ENCODE measurements around the gene TOX3. TPM values are rescaled to one million over a fixed set of nuclear protein-coding genes. Genes with fewer than 3 reads are reported as not detected.
A peak's percentile ranks its signal among the peaks of the same experiment; 100 is the strongest.

TOX3 gene
- not detected for total RNA-seq

- Mint-ChIP-seq H3K4me1 (ENCODE audit: low read depth) (peaks cover 3% of the 10 kb centered on the region), H3K27me3 (ENCODE audit: low read depth) (peaks cover 43% of the 10 kb centered on the region), H3K36me3 (ENCODE audit: low read depth) (peaks cover 4% of the 10 kb centered on the region), H3K27ac (no peak within 1 kb of the TSS), H3K4me3 (peak within 1 kb of the TSS; percentile 5), H3K9me3 (ENCODE audit: insufficient read depth) (no peaks in the 10 kb centered on the region)
- DNase-seq, result no peak
- ChIA-PET POLR2A (no interaction called here), CTCF (no interaction called here)
- ATAC-seq, result no peak
Observed at GRCh38 chr16:52547004-52547833, at the start of gene TOX3. Gene TOX3, minus strand, starts transcription at chr16:52547143. Its CDS starts 420 bp downstream, at chr16:52546723.

GRCh38 chr16:52592778-52593177, 45.8 kb upstream of the TOX3 start:
- no peaks in the 10 kb centered on the region for H3K36me3 Mint-ChIP-seq (ENCODE audit: low read depth)
- H3K27me3 Mint-ChIP-seq (ENCODE audit: low read depth), result no peaks in the 10 kb centered on the region
- no peak overlapping the region for H3K27ac Mint-ChIP-seq
- H3K4me3 Mint-ChIP-seq, result no peak overlapping the region
- H3K9me3 Mint-ChIP-seq (ENCODE audit: insufficient read depth), result no peaks in the 10 kb centered on the region
- ChIA-PET CTCF (no interaction called here), POLR2A (no interaction called here)
- no peaks in the 10 kb centered on the region for H3K4me1 Mint-ChIP-seq (ENCODE audit: low read depth)
- DNase-seq, result no peak
- ATAC-seq, result no peak

- no peak for DNase-seq
- no peaks in the 10 kb centered on the region for H3K4me1 Mint-ChIP-seq (ENCODE audit: low read depth)
- no peaks in the 10 kb centered on the region for H3K27me3 Mint-ChIP-seq (ENCODE audit: low read depth)
- ChIA-PET POLR2A (no interaction called here), CTCF (no interaction called here)
- H3K27ac Mint-ChIP-seq, result no peak overlapping the region
- no peaks in the 10 kb centered on the region for H3K36me3 Mint-ChIP-seq (ENCODE audit: low read depth)
- H3K9me3 Mint-ChIP-seq (ENCODE audit: insufficient read depth), result no peaks in the 10 kb centered on the region
- no peak overlapping the region for H3K4me3 Mint-ChIP-seq
- no peak for ATAC-seq
Observed at GRCh38 chr16:52591934-52592592, 45.1 kb upstream of the TOX3 start.

GRCh38 chr16:52591471-52591870, 44.5 kb upstream of the TOX3 start:
- Mint-ChIP-seq H3K27ac (no peak overlapping the region), H3K9me3 (ENCODE audit: insufficient read depth) (no peaks in the 10 kb centered on the region), H3K4me1 (ENCODE audit: low read depth) (no peaks in the 10 kb centered on the region), H3K36me3 (ENCODE audit: low read depth) (no peaks in the 10 kb centered on the region), H3K4me3 (no peak overlapping the region), H3K27me3 (ENCODE audit: low read depth) (no peaks in the 10 kb centered on the region)
- ChIA-PET CTCF (no interaction called here), POLR2A (no interaction called here)
- ATAC-seq (no peak), DNase-seq (no peak)

GRCh38 chr16:52586159-52586558, 39.2 kb upstream of the TOX3 start:
- Mint-ChIP-seq H3K27ac (no peak overlapping the region), H3K4me3 (no peak overlapping the region), H3K27me3 (ENCODE audit: low read depth) (no peaks in the 10 kb centered on the region), H3K4me1 (ENCODE audit: low read depth) (no peaks in the 10 kb centered on the region), H3K9me3 (ENCODE audit: insufficient read depth) (no peaks in the 10 kb centered on the region), H3K36me3 (ENCODE audit: low read depth) (no peaks in the 10 kb centered on the region)
- ChIA-PET POLR2A (no interaction called here), CTCF (no interaction called here)
- no peak for DNase-seq
- no peak for ATAC-seq

- CTCF ChIA-PET, result no interaction called here
- H3K9me3 Mint-ChIP-seq (ENCODE audit: insufficient read depth), result no peaks in the 10 kb centered on the region
- no peaks in the 10 kb centered on the region for H3K27me3 Mint-ChIP-seq (ENCODE audit: low read depth)
- no peak overlapping the region for H3K4me3 Mint-ChIP-seq
- no peaks in the 10 kb centered on the region for H3K36me3 Mint-ChIP-seq (ENCODE audit: low read depth)
- no peak for ATAC-seq
- POLR2A ChIA-PET, result no interaction called here
- no peak for DNase-seq
- H3K4me1 Mint-ChIP-seq (ENCODE audit: low read depth), result no peaks in the 10 kb centered on the region
- no peak overlapping the region for H3K27ac Mint-ChIP-seq
Observed at GRCh38 chr16:52584354-52585320, 37.7 kb upstream of the TOX3 start.

GRCh38 chr16:52581530-52581929, 34.6 kb upstream of the TOX3 start:
- CTCF ChIA-PET, result no interaction called here

GRCh38 chr16:52580488-52580887, 33.5 kb upstream of the TOX3 start:
- ChIA-PET CTCF (no interaction called here), POLR2A (no interaction called here)
- Mint-ChIP-seq H3K9me3 (ENCODE audit: insufficient read depth) (no peaks in the 10 kb centered on the region), H3K4me1 (ENCODE audit: low read depth) (no peaks in the 10 kb centered on the region), H3K4me3 (no peak overlapping the region), H3K36me3 (ENCODE audit: low read depth) (no peaks in the 10 kb centered on the region), H3K27me3 (ENCODE audit: low read depth) (no peaks in the 10 kb centered on the region), H3K27ac (no peak overlapping the region)
- ATAC-seq (no peak), DNase-seq (no peak)

More at GRCh38 chr16:52581530-52581929, 34.6 kb upstream of the TOX3 start:
- DNase-seq (no peak), ATAC-seq (no peak)
- H3K27me3 Mint-ChIP-seq (ENCODE audit: low read depth), result no peaks in the 10 kb centered on the region
- POLR2A ChIA-PET, result no interaction called here
- H3K36me3 Mint-ChIP-seq (ENCODE audit: low read depth), result no peaks in the 10 kb centered on the region
- H3K9me3 Mint-ChIP-seq (ENCODE audit: insufficient read depth), result no peaks in the 10 kb centered on the region
- H3K4me3 Mint-ChIP-seq, result no peak overlapping the region
- H3K27ac Mint-ChIP-seq, result no peak overlapping the region
- H3K4me1 Mint-ChIP-seq (ENCODE audit: low read depth), result no peaks in the 10 kb centered on the region

- Mint-ChIP-seq H3K36me3 (ENCODE audit: low read depth) (no peaks in the 10 kb centered on the region), H3K4me3 (no peak overlapping the region), H3K27me3 (ENCODE audit: low read depth) (no peaks in the 10 kb centered on the region), H3K4me1 (ENCODE audit: low read depth) (no peaks in the 10 kb centered on the region), H3K9me3 (ENCODE audit: insufficient read depth) (no peaks in the 10 kb centered on the region), H3K27ac (no peak overlapping the region)
- CTCF ChIA-PET, result no interaction called here
- no peak for DNase-seq
- ATAC-seq, result no peak
- POLR2A ChIA-PET, result no interaction called here
Observed at GRCh38 chr16:52578829-52579498, 32.0 kb upstream of the TOX3 start.

- CTCF ChIA-PET, result no interaction called here
- Mint-ChIP-seq H3K9me3 (ENCODE audit: insufficient read depth) (no peaks in the 10 kb centered on the region), H3K36me3 (ENCODE audit: low read depth) (no peaks in the 10 kb centered on the region), H3K27me3 (ENCODE audit: low read depth) (no peaks in the 10 kb centered on the region), H3K4me3 (no peak overlapping the region), H3K27ac (no peak overlapping the region), H3K4me1 (ENCODE audit: low read depth) (no peaks in the 10 kb centered on the region)
- DNase-seq (no peak), ATAC-seq (no peak)
- POLR2A ChIA-PET, result no interaction called here
Observed at GRCh38 chr16:52578007-52578828, 31.3 kb upstream of the TOX3 start.

GRCh38 chr16:52577130-52577706, 30.3 kb upstream of the TOX3 start:
- ATAC-seq, result no peak
- no peaks in the 10 kb centered on the region for H3K4me1 Mint-ChIP-seq (ENCODE audit: low read depth)
- no peak overlapping the region for H3K27ac Mint-ChIP-seq
- no peaks in the 10 kb centered on the region for H3K9me3 Mint-ChIP-seq (ENCODE audit: insufficient read depth)
- POLR2A ChIA-PET, result no interaction called here
- DNase-seq, result no peak
- CTCF ChIA-PET, result no interaction called here
- no peak overlapping the region for H3K4me3 Mint-ChIP-seq
- no peaks in the 10 kb centered on the region for H3K36me3 Mint-ChIP-seq (ENCODE audit: low read depth)
- H3K27me3 Mint-ChIP-seq (ENCODE audit: low read depth), result no peaks in the 10 kb centered on the region

All from activated CD8-positive, alpha-beta T cell treated with anti-CD3 and anti-CD28 coated beads, Interleukin-2, amount 10 ng/mL, durations not matched to agents 7 days and 5 days (primary cell).